HG02870 (cell line): Measurements from ENCODE around the gene CTCF.
A peak's percentile ranks its signal among the peaks of the same experiment; 100 is the strongest.

ENCODE experiments used
- ATAC-seq: cut with Tn5 transposase; IDR thresholded peaks from one replicate; pipeline ENCODE4 v1.9.1; 2021; ENCODE audit warnings: mild to moderate bottlenecking, moderate library complexity; ENCODE audit not compliant: unreplicated experiment

CTCF gene

GRCh38 chr16:67661886-67662652 is 99.7 kb downstream of the CTCF start:
- ATAC-seq = no peak

GRCh38 chr16:67662653-67663010 is 100.3 kb downstream of the CTCF start:
- ATAC-seq = no peak

- no peak for ATAC-seq
These were observed 101.0 kb downstream of the CTCF start for GRCh38 chr16:67663151-67663876.

GRCh38 chr16:67663877-67664222 is 101.5 kb downstream of the CTCF start:
- no peak for ATAC-seq

- no peak for ATAC-seq
These were observed 101.9 kb downstream of the CTCF start for GRCh38 chr16:67664258-67664657.

- no peak for ATAC-seq
These were observed 102.5 kb downstream of the CTCF start for GRCh38 chr16:67664871-67665270.

- ATAC-seq = no peak
These were observed 103.3 kb downstream of the CTCF start for GRCh38 chr16:67665598-67665997.

GRCh38 chr16:67666032-67666551 is 103.8 kb downstream of the CTCF start:
- no peak for ATAC-seq

- ATAC-seq = peak; percentile 56
These were observed 104.5 kb downstream of the CTCF start, which contains the start of the genes C16orf86 and ENKD1 for GRCh38 chr16:67666559-67667452. Gene C16orf86, plus strand, starts transcription at chr16:67666814. Its CDS starts 157 bp downstream, at chr16:67666971. Gene ENKD1, minus strand, starts transcription at chr16:67666750. Its CDS starts 308 bp downstream, at chr16:67666442.

- ATAC-seq = no peak
These were observed 105.1 kb downstream of the CTCF start for GRCh38 chr16:67667453-67667816.

GRCh38 chr16:67667817-67668494 is 105.6 kb downstream of the CTCF start:
- ATAC-seq = peak; percentile 66

- ATAC-seq = no peak
These were observed 106.3 kb downstream of the CTCF start for GRCh38 chr16:67668495-67669157.

GRCh38 chr16:67669499-67670101 is 107.3 kb downstream of the CTCF start:
- no peak for ATAC-seq

GRCh38 chr16:67672306-67672705 is 110.0 kb downstream of the CTCF start:
- ATAC-seq = no peak

GRCh38 chr16:67672739-67673662 is 110.7 kb downstream of the CTCF start:
- ATAC-seq = no peak

GRCh38 chr16:67673712-67674580 is 111.6 kb downstream of the CTCF start:
- ATAC-seq = no peak

- ATAC-seq = no peak
These were observed 112.7 kb downstream of the CTCF start for GRCh38 chr16:67674851-67675578.
